Keratinocyte (primary cell): Measurements from ENCODE around the gene TIMM22. TPM values are rescaled to one million over a fixed set of nuclear protein-coding genes. Genes with fewer than 3 reads are reported as not detected.

Experiments
- DNase-seq: peaks from one replicate; pipeline ENCODE4 v3.0.0-alpha.2; 2011; ENCODE audit warnings: low read depth, missing footprints, low spot score
- FAIRE-seq: peaks from 2 replicates; lab custom pipeline; 2011; peaks lifted over from hg19 to GRCh38; lab: Jason Lieb, UNC
- H2AFZ ChIP-seq: 2 replicates; pipeline ENCODE4 v1.6.0; 2012; ENCODE audit warnings: low read length, control low read depth, inconsistent platforms; ENCODE audit not compliant: control insufficient read depth
- H3K27ac ChIP-seq: 2 replicates; pipeline ENCODE4 v1.5.1; 2011; ENCODE audit warnings: low read length; ENCODE audit not compliant: control insufficient read depth, insufficient read depth
- H3K27me3 ChIP-seq: 3 replicates; pipeline ENCODE4 v1.6.0; 2011; ENCODE audit warnings: low read length; ENCODE audit not compliant: control insufficient read depth, insufficient read depth; ENCODE audit errors: extremely low read depth
- H3K36me3 ChIP-seq, 2 experiments: 2 replicates in 1 of 2; 3 replicates in 1 of 2; pipeline ENCODE4 v1.5.1; 2011; ENCODE audit warnings: low read length in 2 of 2, mild to moderate bottlenecking in 1 of 2; ENCODE audit not compliant: control insufficient read depth in 2 of 2, insufficient read depth in 2 of 2; ENCODE audit errors: extremely low read depth in 1 of 2
- H3K4me1 ChIP-seq: 3 replicates; pipeline ENCODE4 v1.5.1; 2011; ENCODE audit warnings: low read length; ENCODE audit not compliant: control insufficient read depth, insufficient read depth; ENCODE audit errors: extremely low read depth
- H3K4me2 ChIP-seq: 3 replicates; pipeline ENCODE4 v1.6.0; 2011; ENCODE audit warnings: low read depth, low read length; ENCODE audit not compliant: control insufficient read depth, insufficient read depth; ENCODE audit errors: extremely low read depth
- H3K4me3 ChIP-seq, 3 experiments: fragments of 200-600 bp in 1 of 3; sonication (generic) in 1 of 3; 2 replicates in 2 of 3; 3 replicates in 1 of 3; pipeline ENCODE4 v1.5.1; 2011 to 2016; ENCODE audit warnings: low read length in 3 of 3, mild to moderate bottlenecking in 3 of 3, control low read depth in 2 of 3, inconsistent platforms in 1 of 3, low read depth in 1 of 3, mixed read lengths in 1 of 3, mixed run types in 1 of 3, moderate library complexity in 1 of 3; ENCODE audit not compliant: control insufficient read depth in 2 of 3, insufficient read depth in 2 of 3; ENCODE audit errors: extremely low read depth in 1 of 3
- H3K79me2 ChIP-seq: 2 replicates; pipeline ENCODE4 v1.6.0; 2012; ENCODE audit warnings: low read length; ENCODE audit not compliant: control insufficient read depth, insufficient read depth
- H3K9ac ChIP-seq: 3 replicates; pipeline ENCODE4 v1.6.0; 2011; ENCODE audit warnings: low read length; ENCODE audit not compliant: control insufficient read depth, insufficient read depth; ENCODE audit errors: extremely low read depth
- H3K9me1 ChIP-seq: 3 replicates; pipeline ENCODE4 v1.6.0; 2011; ENCODE audit warnings: low read length; ENCODE audit not compliant: control insufficient read depth, insufficient read depth; ENCODE audit errors: extremely low read depth
- H3K9me3 ChIP-seq: 2 replicates; pipeline ENCODE4 v1.5.1; 2012; ENCODE audit warnings: low read depth, low read length; ENCODE audit not compliant: control insufficient read depth
- H4K20me1 ChIP-seq: 3 replicates; pipeline ENCODE4 v1.6.0; 2011; ENCODE audit warnings: low read length; ENCODE audit not compliant: control insufficient read depth, insufficient read depth; ENCODE audit errors: extremely low read depth
- EZH2 ChIP-seq: IDR thresholded peaks from one replicate; pipeline ENCODE4 v1.6.1; 2012; ENCODE audit warnings: inconsistent platforms, mild to moderate bottlenecking, low read length, moderate library complexity
- dilution Hi-C: fragments of 300-500 bp; cut with MboI; formaldehyde crosslinking; loops from one replicate; pipeline ENCODE4 v1.7.0; 2020; ENCODE audit warnings: low sequenced_read_pairs; ENCODE audit not compliant: extremely low pct_ligation_motif_present
- polyA plus RNA-seq, 5 experiments: library from polyadenylated mRNA; depleted of rRNA in 3 of 5; stranded (reverse) in 3 of 5; stranded (forward) in 1 of 5; unstranded in 1 of 5; fragments of >200 nt; gene quantifications; 1 replicate in 1 of 5; 2 replicates in 3 of 5; 3 replicates in 1 of 5; pipeline versions ENCODE4 v1.2.1 to v1.2.3, GENCODE V29; 2011 to 2012; ENCODE audit warnings: missing spikeins in 2 of 5, low read depth in 1 of 5, low replicate concordance in 1 of 5
- TF ChIP-seq, protein P1 (sequence below), 3 experiments: IDR thresholded peaks in 1 of 3; conservative IDR thresholded peaks in 1 of 3; optimal IDR thresholded peaks in 1 of 3; 2 replicates in 2 of 3; 3 replicates in 1 of 3; pipeline versions ENCODE3 to v1.5.1; 2011; ENCODE audit warnings: low read length in 3 of 3, mild to moderate bottlenecking in 3 of 3, moderate library complexity in 2 of 3, control low read depth in 1 of 3, inconsistent platforms in 1 of 3; ENCODE audit not compliant: insufficient read depth in 2 of 3; ENCODE audit errors: extremely low read depth in 1 of 3

The TIMM22 gene
- polyA plus RNA-seq, 1 donor (not counting 4 experiments of a cell fraction or from before 2014, with no cell fraction given): 14.4 TPM

DNA sequence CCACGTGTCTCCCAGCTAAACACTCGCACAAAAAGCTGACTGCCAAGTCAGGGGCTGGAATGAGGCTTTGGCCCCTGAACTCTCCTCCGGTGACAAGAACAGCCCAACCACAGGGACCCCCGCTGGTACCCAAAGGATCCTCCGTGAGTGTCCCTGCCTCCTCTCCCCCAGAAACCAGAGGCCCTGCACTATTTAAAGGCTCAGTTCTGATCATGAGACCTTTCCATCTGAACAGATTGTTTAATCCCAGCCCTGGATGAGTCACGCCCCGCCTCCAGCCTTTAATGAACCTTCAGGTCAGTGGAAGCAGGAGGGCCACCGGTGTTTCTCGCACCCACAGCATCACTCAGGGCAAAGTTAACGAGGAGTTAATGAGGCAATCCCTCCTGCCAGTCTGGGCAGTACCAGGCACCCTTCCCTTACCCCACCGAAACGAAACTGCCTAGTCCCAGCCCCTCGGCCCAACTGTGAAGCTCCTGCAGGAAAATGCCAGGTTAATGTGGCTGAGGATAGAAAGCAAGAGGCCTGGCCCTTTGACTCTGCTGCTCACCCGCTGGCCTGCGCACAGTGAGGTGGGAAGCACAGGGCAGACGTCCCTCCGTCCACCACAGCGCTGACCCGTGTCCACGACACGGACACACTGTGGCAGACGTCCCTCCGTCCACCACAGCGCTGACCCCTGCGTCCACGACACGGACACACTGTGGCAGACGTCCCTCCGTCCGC is 32.4 kb downstream of the TIMM22 start:
- no peaks in the 10 kb centered on the region for H3K4me1 ChIP-seq
- dilution Hi-C loops: no loop called here

GRCh38 chr17:1029922-1030644 is 33.2 kb downstream of the TIMM22 start:
- DNase-seq (no peak), FAIRE-seq (no peak)
- H3K4me3 ChIP-seq: no peak overlapping the region
- H3K79me2 ChIP-seq: no peaks in the 10 kb centered on the region
- H3K9me3 ChIP-seq: no peaks in the 10 kb centered on the region
- H3K27ac ChIP-seq: no peak overlapping the region
- no peak overlapping the region for H3K4me2 ChIP-seq
- no peaks in the 10 kb centered on the region for H3K36me3 ChIP-seq
- no peak overlapping the region for H3K9ac ChIP-seq
- H3K9me1 ChIP-seq: no peaks in the 10 kb centered on the region
- no peaks in the 10 kb centered on the region for H3K4me1 ChIP-seq
- peaks cover 5% of the 10 kb centered on the region for H4K20me1 ChIP-seq
- no peak for TF ChIP-seq EZH2
- TF ChIP-seq, protein P1, sequence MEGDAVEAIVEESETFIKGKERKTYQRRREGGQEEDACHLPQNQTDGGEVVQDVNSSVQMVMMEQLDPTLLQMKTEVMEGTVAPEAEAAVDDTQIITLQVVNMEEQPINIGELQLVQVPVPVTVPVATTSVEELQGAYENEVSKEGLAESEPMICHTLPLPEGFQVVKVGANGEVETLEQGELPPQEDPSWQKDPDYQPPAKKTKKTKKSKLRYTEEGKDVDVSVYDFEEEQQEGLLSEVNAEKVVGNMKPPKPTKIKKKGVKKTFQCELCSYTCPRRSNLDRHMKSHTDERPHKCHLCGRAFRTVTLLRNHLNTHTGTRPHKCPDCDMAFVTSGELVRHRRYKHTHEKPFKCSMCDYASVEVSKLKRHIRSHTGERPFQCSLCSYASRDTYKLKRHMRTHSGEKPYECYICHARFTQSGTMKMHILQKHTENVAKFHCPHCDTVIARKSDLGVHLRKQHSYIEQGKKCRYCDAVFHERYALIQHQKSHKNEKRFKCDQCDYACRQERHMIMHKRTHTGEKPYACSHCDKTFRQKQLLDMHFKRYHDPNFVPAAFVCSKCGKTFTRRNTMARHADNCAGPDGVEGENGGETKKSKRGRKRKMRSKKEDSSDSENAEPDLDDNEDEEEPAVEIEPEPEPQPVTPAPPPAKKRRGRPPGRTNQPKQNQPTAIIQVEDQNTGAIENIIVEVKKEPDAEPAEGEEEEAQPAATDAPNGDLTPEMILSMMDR (optimal IDR thresholded peaks at IDR 0.05 in 1 of 3, IDR thresholded peaks at IDR 0.05 in 1 of 3, conservative IDR thresholded peaks at IDR 0.05 in 1 of 3; ENCODE audit: extremely low read depth in 1 of 3, insufficient read depth in 2 of 3, low read length in 3 of 3): no peak
- dilution Hi-C loops: no loop called here
- H3K27me3 ChIP-seq: no peaks in the 10 kb centered on the region
- no peak overlapping the region for H2AFZ ChIP-seq

More for the DNA sequence above, 32.4 kb downstream of the TIMM22 start:
- FAIRE-seq (no peak), DNase-seq (no peak)
- Histone ChIP-seq H3K27me3 (no peaks in the 10 kb centered on the region), H3K9me1 (no peaks in the 10 kb centered on the region), H3K79me2 (no peaks in the 10 kb centered on the region), H2AFZ (no peak overlapping the region), H3K9ac (no peak overlapping the region), H3K4me2 (no peak overlapping the region), H3K9me3 (no peaks in the 10 kb centered on the region), H3K27ac (no peak overlapping the region), H3K36me3 (no peaks in the 10 kb centered on the region), H3K4me3 (no peak overlapping the region), H4K20me1 (peaks cover 5% of the 10 kb centered on the region)
- TF ChIP-seq, protein P1 (optimal IDR thresholded peaks at IDR 0.05 in 1 of 3, IDR thresholded peaks at IDR 0.05 in 1 of 3, conservative IDR thresholded peaks at IDR 0.05 in 1 of 3; ENCODE audit: extremely low read depth in 1 of 3, insufficient read depth in 2 of 3, low read length in 3 of 3): no peak
- no peak for TF ChIP-seq EZH2
